GM12892 (cell line): ENCODE measurements around the gene PSMF1.

ENCODE experiments used
- DNase-seq: peaks from one replicate; pipeline ENCODE4 v3.0.0; 2011; ENCODE audit not compliant: insufficient read length
- FAIRE-seq: peaks from 2 replicates; lab custom pipeline; 2011; peaks lifted over from hg19 to GRCh38; lab: Jason Lieb, UNC
- POLR2A ChIP-seq: IDR thresholded peaks from 2 replicates; pipeline ENCODE4 v1.6.1; 2011; ENCODE audit warnings: low read depth, low read length, control low read depth
- POLR2AphosphoS5 ChIP-seq: IDR thresholded peaks from 2 replicates; pipeline ENCODE4 v1.6.1; 2011; ENCODE audit warnings: low read depth, low read length, control low read depth
- TAF1 ChIP-seq: IDR thresholded peaks from 2 replicates; pipeline ENCODE4 v1.6.1; 2011; ENCODE audit warnings: low read depth, mild to moderate bottlenecking, control low read depth, low read length, borderline replicate concordance

The PSMF1 gene

GRCh38 chr20:1185316-1185741, 66.9 kb downstream of the PSMF1 start:
- no peak for TF ChIP-seq TAF1
- no peak for TF ChIP-seq POLR2A
- TF ChIP-seq POLR2AphosphoS5, result no peak
- DNase-seq (no peak), FAIRE-seq (no peak)

DNA sequence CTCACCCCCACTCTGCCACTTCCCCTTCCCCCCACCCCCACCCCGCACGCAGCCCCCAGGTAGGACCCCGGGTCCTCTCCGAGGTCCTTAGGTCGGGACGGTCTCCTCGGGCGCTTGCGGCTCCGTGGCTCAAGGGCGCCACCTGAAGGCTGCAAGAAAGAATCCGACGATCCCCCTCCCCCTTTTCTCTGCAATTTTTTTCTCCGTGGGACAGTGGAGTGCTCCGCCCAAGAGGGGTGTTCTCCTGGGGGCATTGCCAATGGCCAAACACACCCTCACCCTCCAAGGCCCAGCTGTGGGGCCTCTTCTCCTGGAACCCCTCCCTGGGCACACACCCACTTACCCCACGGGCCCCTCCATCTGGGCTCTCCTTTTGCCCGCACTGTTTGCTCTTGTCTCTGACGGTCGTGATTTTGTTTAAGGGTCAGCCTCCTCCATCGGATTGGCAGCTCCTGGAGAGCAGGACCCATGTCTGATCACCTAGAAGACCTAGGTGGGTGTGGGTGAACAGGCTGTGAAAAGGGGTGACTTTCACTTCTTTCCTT, 67.5 kb downstream of the PSMF1 start:
- DNase-seq, result peak; percentile 47
- TF ChIP-seq POLR2A, result no peak
- TF ChIP-seq POLR2AphosphoS5, result no peak
- TF ChIP-seq TAF1, result no peak
- no peak for FAIRE-seq

- TF ChIP-seq TAF1 (no peak), POLR2A (no peak), POLR2AphosphoS5 (no peak)
- DNase-seq (no peak), FAIRE-seq (no peak)
Measured at GRCh38 chr20:1186367-1186991, 68.1 kb downstream of the PSMF1 start.

GRCh38 chr20:1187605-1188171, 69.3 kb downstream of the PSMF1 start:
- no peak for TF ChIP-seq TAF1
- no peak for TF ChIP-seq POLR2A
- TF ChIP-seq POLR2AphosphoS5, result no peak
- DNase-seq (no peak), FAIRE-seq (no peak)

DNA sequence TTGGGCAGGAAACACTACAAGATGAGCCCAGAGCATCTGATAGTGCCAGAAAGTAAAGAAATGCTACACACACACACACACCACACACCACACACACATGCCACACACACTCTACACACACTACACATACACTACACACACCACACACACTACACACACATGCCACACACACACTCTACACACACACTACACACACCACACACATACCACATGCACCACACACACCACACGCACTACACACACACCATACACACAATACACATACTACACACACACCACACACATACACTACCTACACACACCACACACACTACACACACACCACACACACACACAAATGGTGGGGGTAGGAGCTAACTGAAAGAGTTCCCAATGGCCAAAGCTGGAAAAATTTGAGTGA, 69.9 kb downstream of the PSMF1 start:
- peak; percentile 36 for FAIRE-seq
- DNase-seq, result no peak
- TF ChIP-seq POLR2A (no peak), POLR2AphosphoS5 (no peak), TAF1 (no peak)

DNA sequence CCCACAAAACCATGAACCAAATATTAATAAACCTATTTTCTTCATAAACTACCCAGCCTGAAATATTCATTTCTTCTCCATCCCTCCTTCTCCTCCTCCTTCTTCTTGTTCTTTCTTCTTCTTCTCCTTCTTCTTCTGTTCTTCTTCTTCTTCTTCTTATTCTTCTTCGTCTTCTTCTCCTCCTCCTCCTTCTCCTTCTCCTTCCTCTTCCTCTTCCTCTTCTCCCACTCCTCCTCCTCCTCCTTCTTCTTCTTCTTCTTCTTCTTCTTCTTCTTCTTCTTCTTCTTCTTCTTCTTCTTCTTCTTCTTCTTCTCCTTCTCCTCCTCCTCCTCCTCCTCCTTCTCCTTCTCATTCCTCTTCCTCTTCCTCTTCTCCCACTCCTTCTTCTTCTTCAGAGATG, 71.4 kb downstream of the PSMF1 start:
- FAIRE-seq (no peak), DNase-seq (no peak)
- TF ChIP-seq TAF1, result no peak
- no peak for TF ChIP-seq POLR2AphosphoS5
- no peak for TF ChIP-seq POLR2A

DNA sequence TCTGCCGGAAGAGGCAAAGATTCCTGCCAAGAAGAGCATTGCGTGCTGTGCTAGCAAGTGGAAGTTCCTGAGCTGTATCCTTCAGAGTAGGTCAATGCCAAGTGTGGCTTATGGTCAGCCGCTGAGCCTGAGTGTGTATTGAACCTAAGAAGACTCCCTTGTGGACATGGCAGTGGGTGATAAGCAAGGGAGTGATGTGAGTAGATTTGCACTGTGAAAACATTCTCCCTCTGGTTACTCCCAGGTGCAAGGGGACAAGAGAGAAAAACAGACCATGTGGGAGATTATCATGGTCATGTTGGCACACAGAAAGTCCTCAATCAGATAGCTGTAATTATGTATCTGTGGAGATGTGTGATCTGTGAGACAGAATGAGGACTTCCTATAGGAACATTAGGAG, 72.4 kb downstream of the PSMF1 start:
- TF ChIP-seq POLR2AphosphoS5 (no peak), POLR2A (no peak)
- DNase-seq, result no peak
- no peak for FAIRE-seq

- TF ChIP-seq POLR2A (no peak), TAF1 (no peak), POLR2AphosphoS5 (no peak)
- DNase-seq (no peak), FAIRE-seq (no peak)
Measured at GRCh38 chr20:1191299-1191698, 72.9 kb downstream of the PSMF1 start.

- FAIRE-seq, result no peak
- DNase-seq, result no peak
Measured at GRCh38 chr20:1195226-1195625, 76.8 kb downstream of the PSMF1 start.

DNA sequence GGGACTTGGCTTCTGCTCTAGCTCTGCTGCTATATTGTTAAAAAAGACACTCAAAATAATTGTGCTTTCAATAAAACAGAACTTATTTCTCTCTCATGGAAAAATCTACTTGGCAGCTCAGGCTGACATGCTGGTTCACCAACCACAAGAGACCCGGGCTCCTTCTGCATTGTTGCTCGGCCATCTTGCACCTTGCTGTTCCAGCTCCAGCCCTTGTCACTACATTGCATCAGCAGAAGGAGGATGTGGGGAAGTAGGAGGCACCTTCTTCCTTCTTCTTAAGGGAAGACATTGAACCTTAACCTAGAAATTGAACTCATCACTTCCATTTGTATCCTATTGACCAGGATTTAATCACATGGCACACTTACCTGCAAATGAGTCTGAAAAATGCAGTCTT, 78.2 kb downstream of the PSMF1 start:
- TF ChIP-seq POLR2AphosphoS5, result no peak
- no peak for TF ChIP-seq POLR2A
- no peak for TF ChIP-seq TAF1
- FAIRE-seq (no peak), DNase-seq (no peak)

More at GRCh38 chr20:1195226-1195625, 76.8 kb downstream of the PSMF1 start:
- TF ChIP-seq POLR2AphosphoS5 (no peak), POLR2A (no peak), TAF1 (no peak)

DNA sequence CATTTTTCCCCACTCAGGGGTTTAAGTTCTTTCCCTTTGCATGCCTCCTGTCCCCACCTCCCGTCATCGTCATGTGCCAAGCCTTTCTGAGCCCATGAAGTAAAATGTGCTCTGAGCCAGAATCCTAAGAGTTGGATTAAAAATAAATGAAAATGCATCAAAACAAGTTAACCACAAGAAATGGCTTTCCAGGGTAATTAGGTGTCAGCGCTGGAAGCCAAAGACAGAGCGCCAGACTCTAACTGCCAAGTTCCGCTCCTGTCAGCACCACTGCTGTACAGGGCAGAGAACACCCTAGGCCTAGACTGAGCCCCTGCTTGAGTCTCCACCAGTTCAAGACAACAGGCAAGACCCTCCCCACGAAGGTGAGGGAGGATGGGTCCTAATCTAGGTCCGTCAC, 79.4 kb downstream of the PSMF1 start:
- FAIRE-seq (no peak), DNase-seq (no peak)
- TF ChIP-seq POLR2AphosphoS5 (no peak), TAF1 (no peak), POLR2A (no peak)

- FAIRE-seq, result no peak
- TF ChIP-seq POLR2AphosphoS5 (no peak), TAF1 (no peak), POLR2A (no peak)
- DNase-seq, result no peak
Measured at GRCh38 chr20:1198751-1199150, 80.3 kb downstream of the PSMF1 start.
